Testis (tissue), 3 donors: ENCODE data around the gene SAP30BP. TPM values are rescaled to one million over a fixed set of nuclear protein-coding genes. Genes with fewer than 3 reads are reported as not detected.

Experiments used
- DNase-seq: peaks from one replicate; pipeline ENCODE4 v3.0.0-alpha.2; 2019
- H3K27ac ChIP-seq, 2 donors: fragments of 200-600 bp; sonication (generic); one replicate each; pipeline ENCODE4 v1.5.1; 2019
- H3K27me3 ChIP-seq: fragments of 200-600 bp; sonication (generic); one replicate; pipeline ENCODE4 v1.5.1; 2019
- H3K36me3 ChIP-seq: fragments of 200-600 bp; sonication (generic); one replicate; pipeline ENCODE4 v1.5.1; 2017; ENCODE audit warnings: low read depth; ENCODE audit errors: missing control alignments
- H3K4me1 ChIP-seq: fragments of 200-600 bp; sonication (generic); one replicate; pipeline ENCODE4 v1.5.1; 2019
- H3K4me3 ChIP-seq, 2 donors: fragments of 200-600 bp; sonication (generic); one replicate each; pipeline ENCODE4 v1.5.1; 2017 to 2019
- H3K9me3 ChIP-seq: fragments of 200-600 bp; sonication (generic); one replicate; pipeline ENCODE4 v1.5.1; 2017
- CTCF ChIP-seq, 3 experiments: fragments of 450-650 bp in 2 of 3; fragments of 200-600 bp in 1 of 3; sonication (generic) in 1 of 3; IDR thresholded peaks; one replicate each; pipeline ENCODE4 v1.5.1; 2016 to 2019; ENCODE audit warnings: antibody characterized with exemption in 3 of 3, mild to moderate bottlenecking in 2 of 3, moderate library complexity in 1 of 3
- POLR2A ChIP-seq: fragments of 450-650 bp; IDR thresholded peaks from one replicate; pipeline ENCODE4 v1.6.1; 2017; ENCODE audit warnings: antibody characterized with exemption, mild to moderate bottlenecking, moderate library complexity
- WGBS, 2 donors: methylation state at CpG; one replicate each; pipeline ENCODE4 v1.1.5; 2018; 5-methylcytosine and 5-hydroxymethylcytosine counted together
- intact Hi-C: fragments of 100-400 bp; cut with DNase I; formaldehyde crosslinking; loops from one replicate; pipeline ENCODE4 v1.15.1; 2023; ENCODE audit warnings: low total_unique reads
- polyA plus RNA-seq: library from polyadenylated mRNA; stranded (reverse); fragments of 350-450 nt; fragmentation: Illumina TruSeq; extraction: RNeasy Lipid Tissue Mini Kit (QIAGEN cat#74804); gene quantifications from one replicate; pipeline ENCODE4 v1.2.3, GENCODE V29; 2014; ENCODE audit warnings: low read depth, low replicate concordance; ENCODE audit not compliant: insufficient read depth
- total RNA-seq, 2 donors: library from RNA; depleted of rRNA; stranded (reverse); fragments of >200 nt; gene quantifications; one replicate each; pipeline ENCODE4 v1.2.3, GENCODE V29; 2016

The SAP30BP gene
- total and polyA plus RNA-seq, 3 donors from 2014 or later = 78.4 to 95.9 (median 86.9) TPM

DNA sequence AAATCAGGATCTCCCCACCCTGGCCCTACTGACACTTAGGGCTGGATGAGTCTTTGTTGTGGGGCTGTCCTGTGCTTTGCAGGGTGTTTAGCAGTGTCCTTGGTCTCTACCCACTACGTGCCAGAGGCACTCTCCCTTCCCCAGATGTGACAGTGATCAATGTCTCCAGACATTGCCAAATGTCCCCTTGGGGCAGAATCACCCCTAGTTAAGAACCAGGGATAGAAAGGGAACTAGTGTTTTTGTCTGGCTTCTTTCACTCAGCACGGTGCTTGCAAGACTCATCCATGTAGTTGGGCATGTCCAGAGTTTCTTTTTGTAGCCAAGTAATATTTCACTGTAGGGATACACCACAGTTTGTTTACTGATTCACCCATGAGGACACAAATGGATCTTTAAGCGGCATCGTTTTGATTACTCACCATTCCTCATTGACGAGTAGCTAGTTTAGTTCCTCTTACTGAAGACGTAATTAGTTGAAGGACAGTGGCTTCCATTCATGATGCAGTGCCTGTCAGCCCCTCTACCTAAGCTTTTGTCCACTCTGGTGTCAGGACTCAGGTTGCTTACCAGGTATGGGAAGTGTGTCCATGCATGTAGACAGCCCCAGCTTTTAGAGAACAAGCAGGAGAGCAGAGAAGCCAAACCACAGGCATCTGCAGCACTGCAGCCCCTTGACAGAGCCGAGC, 28.1 kb downstream of the SAP30BP start:
- Histone ChIP-seq H3K4me1 (peaks cover 31% of the 10 kb centered on the region), H3K27me3 (no peaks in the 10 kb centered on the region), H3K9me3 (no peaks in the 10 kb centered on the region), H3K27ac (no peak overlapping the region), H3K36me3 (no peaks in the 10 kb centered on the region), H3K4me3 (no peak overlapping the region)
- DNase-seq = no peak
- TF ChIP-seq CTCF (IDR thresholded peaks at IDR 0.05) (no peak), POLR2A (no peak)
- intact Hi-C loops = no loop called here
- WGBS, 2 donors = 83 to 84% methylated on average over 7 of the region's 7 CpGs

DNA sequence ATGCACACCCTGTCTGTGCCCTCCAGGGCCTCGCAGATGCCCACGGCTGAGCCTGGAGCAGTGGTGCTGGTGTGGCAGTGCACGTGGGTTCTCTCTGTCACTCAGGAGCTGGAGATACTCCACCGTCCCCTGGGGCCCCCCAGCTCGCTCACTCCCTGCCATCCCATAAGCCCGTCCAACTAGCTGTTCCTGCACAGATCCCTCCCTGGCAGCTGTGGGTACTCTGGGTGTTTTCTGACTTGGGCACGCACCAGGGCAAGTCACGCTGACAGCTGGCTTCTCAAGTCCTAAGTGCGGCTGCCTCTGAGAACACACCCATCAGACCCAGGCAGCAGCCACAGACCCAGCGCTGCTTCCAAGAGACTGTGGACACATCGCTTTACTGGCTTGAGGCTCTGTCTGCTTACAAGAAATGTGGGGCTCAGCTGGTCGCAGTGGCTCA, 28.7 kb downstream of the SAP30BP start:
- WGBS, 2 donors = 95 to 96% methylated on average over 9 to 12 of the region's 12 CpGs
- TF ChIP-seq POLR2A (no peak), CTCF (IDR thresholded peaks at IDR 0.05) (no peak)
- H3K4me1 ChIP-seq = peaks cover 31% of the 10 kb centered on the region
- no peak overlapping the region for H3K27ac ChIP-seq
- no peak overlapping the region for H3K4me3 ChIP-seq
- H3K36me3 ChIP-seq = no peaks in the 10 kb centered on the region
- intact Hi-C loops = no loop called here
- no peaks in the 10 kb centered on the region for H3K9me3 ChIP-seq
- no peaks in the 10 kb centered on the region for H3K27me3 ChIP-seq
- DNase-seq = no peak

GRCh38 chr17:75697651-75698291, 30.6 kb downstream of the SAP30BP start:
- intact Hi-C loops = no loop called here
- peaks cover 29% of the 10 kb centered on the region for H3K4me1 ChIP-seq
- H3K9me3 ChIP-seq = no peaks in the 10 kb centered on the region
- no peaks in the 10 kb centered on the region for H3K27me3 ChIP-seq
- DNase-seq = peak; percentile 41
- H3K36me3 ChIP-seq = no peaks in the 10 kb centered on the region
- TF ChIP-seq CTCF (IDR thresholded peaks at IDR 0.05) (no peak), POLR2A (no peak)
- no peak overlapping the region for H3K4me3 ChIP-seq
- peak overlapping the region; percentile 39 to 54 for H3K27ac ChIP-seq
- 71 to 75% methylated on average over 10 of the region's 10 CpGs for WGBS, 2 donors

DNA sequence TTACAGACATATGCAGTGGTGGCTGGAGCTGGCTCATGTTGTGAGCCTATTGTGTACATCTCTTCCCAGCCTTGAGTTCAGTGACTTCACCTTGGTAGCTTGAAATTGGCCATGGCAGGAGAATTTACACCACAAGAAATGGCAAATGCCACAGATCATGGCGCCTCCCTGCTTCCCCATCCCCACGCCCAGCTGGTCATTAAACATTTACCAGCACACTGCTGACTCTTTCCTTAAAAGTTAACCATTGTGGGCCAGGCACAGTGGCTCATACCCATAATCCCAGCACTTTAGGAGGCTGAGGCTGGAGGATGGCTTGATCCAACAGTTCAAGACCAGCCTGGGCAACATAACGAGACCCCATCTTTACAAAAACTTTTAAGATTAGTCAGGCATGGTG, 31.5 kb downstream of the SAP30BP start:
- intact Hi-C loops = no loop called here
- WGBS, 2 donors = 94 to 97% methylated on average over 3 of the region's 3 CpGs
- Histone ChIP-seq H3K9me3 (no peaks in the 10 kb centered on the region), H3K4me1 (peaks cover 20% of the 10 kb centered on the region), H3K4me3 (no peak overlapping the region), H3K36me3 (no peaks in the 10 kb centered on the region), H3K27ac (peak overlapping the region in 1 of 2 donors; percentile 6), H3K27me3 (no peaks in the 10 kb centered on the region)
- DNase-seq = no peak
- TF ChIP-seq CTCF (IDR thresholded peaks at IDR 0.05) = no peak
- TF ChIP-seq POLR2A = no peak
